Keratinocyte (primary cell): ENCODE data around the gene GANC. TPM values are rescaled to one million over a fixed set of nuclear protein-coding genes. Genes with fewer than 3 reads are reported as not detected.

Source experiments
- DNase-seq: peaks from one replicate; pipeline ENCODE4 v3.0.0-alpha.2; 2011; ENCODE audit warnings: low read depth, missing footprints, low spot score
- FAIRE-seq: peaks from 2 replicates; lab custom pipeline; 2011; peaks lifted over from hg19 to GRCh38; lab: Jason Lieb, UNC
- H2AFZ ChIP-seq: 2 replicates; pipeline ENCODE4 v1.6.0; 2012; ENCODE audit warnings: low read length, control low read depth, inconsistent platforms; ENCODE audit not compliant: control insufficient read depth
- H3K27ac ChIP-seq: 2 replicates; pipeline ENCODE4 v1.5.1; 2011; ENCODE audit warnings: low read length; ENCODE audit not compliant: control insufficient read depth, insufficient read depth
- H3K27me3 ChIP-seq: 3 replicates; pipeline ENCODE4 v1.6.0; 2011; ENCODE audit warnings: low read length; ENCODE audit not compliant: control insufficient read depth, insufficient read depth; ENCODE audit errors: extremely low read depth
- H3K36me3 ChIP-seq, 2 experiments: 2 replicates in 1 of 2; 3 replicates in 1 of 2; pipeline ENCODE4 v1.5.1; 2011; ENCODE audit warnings: low read length in 2 of 2, mild to moderate bottlenecking in 1 of 2; ENCODE audit not compliant: control insufficient read depth in 2 of 2, insufficient read depth in 2 of 2; ENCODE audit errors: extremely low read depth in 1 of 2
- H3K4me1 ChIP-seq: 3 replicates; pipeline ENCODE4 v1.5.1; 2011; ENCODE audit warnings: low read length; ENCODE audit not compliant: control insufficient read depth, insufficient read depth; ENCODE audit errors: extremely low read depth
- H3K4me2 ChIP-seq: 3 replicates; pipeline ENCODE4 v1.6.0; 2011; ENCODE audit warnings: low read depth, low read length; ENCODE audit not compliant: control insufficient read depth, insufficient read depth; ENCODE audit errors: extremely low read depth
- H3K4me3 ChIP-seq, 3 experiments: fragments of 200-600 bp in 1 of 3; sonication (generic) in 1 of 3; 2 replicates in 2 of 3; 3 replicates in 1 of 3; pipeline ENCODE4 v1.5.1; 2011 to 2016; ENCODE audit warnings: low read length in 3 of 3, mild to moderate bottlenecking in 3 of 3, control low read depth in 2 of 3, inconsistent platforms in 1 of 3, low read depth in 1 of 3, mixed read lengths in 1 of 3, mixed run types in 1 of 3, moderate library complexity in 1 of 3; ENCODE audit not compliant: control insufficient read depth in 2 of 3, insufficient read depth in 2 of 3; ENCODE audit errors: extremely low read depth in 1 of 3
- H3K79me2 ChIP-seq: 2 replicates; pipeline ENCODE4 v1.6.0; 2012; ENCODE audit warnings: low read length; ENCODE audit not compliant: control insufficient read depth, insufficient read depth
- H3K9ac ChIP-seq: 3 replicates; pipeline ENCODE4 v1.6.0; 2011; ENCODE audit warnings: low read length; ENCODE audit not compliant: control insufficient read depth, insufficient read depth; ENCODE audit errors: extremely low read depth
- H3K9me1 ChIP-seq: 3 replicates; pipeline ENCODE4 v1.6.0; 2011; ENCODE audit warnings: low read length; ENCODE audit not compliant: control insufficient read depth, insufficient read depth; ENCODE audit errors: extremely low read depth
- H3K9me3 ChIP-seq: 2 replicates; pipeline ENCODE4 v1.5.1; 2012; ENCODE audit warnings: low read depth, low read length; ENCODE audit not compliant: control insufficient read depth
- H4K20me1 ChIP-seq: 3 replicates; pipeline ENCODE4 v1.6.0; 2011; ENCODE audit warnings: low read length; ENCODE audit not compliant: control insufficient read depth, insufficient read depth; ENCODE audit errors: extremely low read depth
- CTCF ChIP-seq, 3 experiments: IDR thresholded peaks in 1 of 3; conservative IDR thresholded peaks in 1 of 3; optimal IDR thresholded peaks in 1 of 3; 2 replicates in 2 of 3; 3 replicates in 1 of 3; pipeline versions ENCODE3 to v1.5.1; 2011; ENCODE audit warnings: low read length in 3 of 3, mild to moderate bottlenecking in 3 of 3, moderate library complexity in 2 of 3, control low read depth in 1 of 3, inconsistent platforms in 1 of 3; ENCODE audit not compliant: insufficient read depth in 2 of 3; ENCODE audit errors: extremely low read depth in 1 of 3
- EZH2 ChIP-seq: IDR thresholded peaks from one replicate; pipeline ENCODE4 v1.6.1; 2012; ENCODE audit warnings: inconsistent platforms, mild to moderate bottlenecking, low read length, moderate library complexity
- dilution Hi-C: fragments of 300-500 bp; cut with MboI; formaldehyde crosslinking; loops from one replicate; pipeline ENCODE4 v1.7.0; 2020; ENCODE audit warnings: low sequenced_read_pairs; ENCODE audit not compliant: extremely low pct_ligation_motif_present
- polyA plus RNA-seq, 5 experiments: library from polyadenylated mRNA; depleted of rRNA in 3 of 5; stranded (reverse) in 3 of 5; stranded (forward) in 1 of 5; unstranded in 1 of 5; fragments of >200 nt; gene quantifications; 1 replicate in 1 of 5; 2 replicates in 3 of 5; 3 replicates in 1 of 5; pipeline versions ENCODE4 v1.2.1 to v1.2.3, GENCODE V29; 2011 to 2012; ENCODE audit warnings: missing spikeins in 2 of 5, low read depth in 1 of 5, low replicate concordance in 1 of 5

GANC gene
- polyA plus RNA-seq, 1 donor (not counting 4 experiments of a cell fraction or from before 2014, with no cell fraction given): 46.2 TPM

GRCh38 chr15:42359249-42359648 is 86.2 kb downstream of the GANC start, which contains the start of gene CAPN3:
CAPN3 (plus strand) TSS chr15:42359501; CDS start chr15:42359806, 305 bp downstream.
- dilution Hi-C loops: no loop called here
- no peak within 1 kb of the TSS for H3K4me2 ChIP-seq
- H2AFZ ChIP-seq: no peak within 1 kb of the TSS
- FAIRE-seq (no peak), DNase-seq (no peak)
- H3K36me3 ChIP-seq: peaks cover 0 to 9% of the 10 kb centered on the region in 2 experiments
- H3K9me1 ChIP-seq: no peaks in the 10 kb centered on the region
- peaks cover 3% of the 10 kb centered on the region for H3K4me1 ChIP-seq
- H3K27ac ChIP-seq: no peak within 1 kb of the TSS
- no peak within 1 kb of the TSS for H3K9ac ChIP-seq
- TF ChIP-seq CTCF (optimal IDR thresholded peaks at IDR 0.05 in 1 of 3, IDR thresholded peaks at IDR 0.05 in 1 of 3, conservative IDR thresholded peaks at IDR 0.05 in 1 of 3; ENCODE audit: extremely low read depth in 1 of 3, insufficient read depth in 2 of 3, low read length in 3 of 3) (no peak), EZH2 (no peak)
- H3K79me2 ChIP-seq: no peaks in the 10 kb centered on the region
- H3K27me3 ChIP-seq: no peaks in the 10 kb centered on the region
- H3K4me3 ChIP-seq: no peak within 1 kb of the TSS
- H4K20me1 ChIP-seq: no peaks in the 10 kb centered on the region
- no peaks in the 10 kb centered on the region for H3K9me3 ChIP-seq

- dilution Hi-C loops: no loop called here
- Histone ChIP-seq H3K27ac (no peak overlapping the region), H3K27me3 (no peaks in the 10 kb centered on the region), H3K4me2 (no peak overlapping the region), H2AFZ (no peak overlapping the region), H3K9ac (no peak overlapping the region), H3K4me1 (peaks cover 3% of the 10 kb centered on the region), H3K9me3 (no peaks in the 10 kb centered on the region), H3K36me3 (peaks cover 0 to 6% of the 10 kb centered on the region in 2 experiments), H3K9me1 (no peaks in the 10 kb centered on the region), H3K4me3 (no peak overlapping the region), H3K79me2 (no peaks in the 10 kb centered on the region), H4K20me1 (no peaks in the 10 kb centered on the region)
- TF ChIP-seq CTCF (optimal IDR thresholded peaks at IDR 0.05 in 1 of 3, IDR thresholded peaks at IDR 0.05 in 1 of 3, conservative IDR thresholded peaks at IDR 0.05 in 1 of 3; ENCODE audit: extremely low read depth in 1 of 3, insufficient read depth in 2 of 3, low read length in 3 of 3) (no peak), EZH2 (no peak)
- no peak for DNase-seq
- no peak for FAIRE-seq
Measured at GRCh38 chr15:42359985-42360384, 87.0 kb downstream of the GANC start.
